ENCODE data around the gene PDZRN3. TPM values are rescaled to one million over a fixed set of nuclear protein-coding genes. Genes with fewer than 3 reads are reported as not detected.

The PDZRN3 gene
- polyA plus RNA-seq, 1 of the 3 experiments (the other 2 are of a cell fraction), result 10.3 TPM

DNA sequence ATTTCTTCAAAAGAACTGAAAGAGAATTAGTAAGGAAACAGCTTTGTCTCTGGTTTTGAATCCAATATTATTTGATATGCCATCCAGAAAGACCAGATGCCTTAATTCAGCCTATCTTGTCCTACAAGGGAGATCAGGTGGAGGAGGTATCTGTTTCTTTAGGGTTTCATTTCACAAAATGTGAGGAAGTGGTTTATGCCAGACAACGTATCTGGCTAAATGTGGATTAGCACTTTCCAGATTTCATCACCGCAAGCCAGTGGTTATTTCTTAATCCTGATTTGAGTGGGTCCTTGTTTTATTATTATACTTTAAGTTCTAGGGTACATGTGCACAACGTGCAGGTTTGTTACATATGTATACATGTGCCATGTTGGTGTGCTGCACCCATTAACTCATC lies 292.2 kb downstream of the PDZRN3 start:
- no peaks in the 10 kb centered on the region for H3K9me2 ChIP-seq
- H3K9ac ChIP-seq, result no peak overlapping the region
- ChIA-PET POLR2A (no interaction called here), CTCF (no interaction called here)
- H3F3A ChIP-seq (replicated peaks; ENCODE audit: insufficient read depth), result no peaks in the 10 kb centered on the region
- no peaks in the 10 kb centered on the region for H3K4me1 ChIP-seq (ENCODE audit: control insufficient read depth in 1 of 2, insufficient read depth in 2 of 2, low read depth in 1 of 2, low read length in 1 of 2)
- H3K27ac ChIP-seq (ENCODE audit: low read depth in 2 of 2, low read length in 1 of 2), result no peak overlapping the region
- H3K27me3 ChIP-seq (ENCODE audit: insufficient read depth), result no peaks in the 10 kb centered on the region
- no peak overlapping the region for H2AFZ ChIP-seq (ENCODE audit: low read depth)
- H3K79me2 ChIP-seq (ENCODE audit: insufficient read depth), result no peaks in the 10 kb centered on the region
- no peaks in the 10 kb centered on the region for H3K9me3 ChIP-seq
- no peak overlapping the region for H3K4me2 ChIP-seq
- TF ChIP-seq JUND (IDR thresholded peaks at IDR 0.05) (no peak), NFIC (IDR thresholded peaks at IDR 0.05; ENCODE audit: borderline replicate concordance) (no peak), RFX5 (IDR thresholded peaks at IDR 0.05; ENCODE audit: low read length) (no peak), GABPA (IDR thresholded peaks at IDR 0.05; ENCODE audit: low read depth) (no peak), NRF1 (IDR thresholded peaks at IDR 0.05; ENCODE audit: low read depth, low read length) (no peak), SIN3A (IDR thresholded peaks at IDR 0.05; ENCODE audit: borderline replicate concordance, low read depth, low read length) (no peak), EP300 (IDR thresholded peaks at IDR 0.05; ENCODE audit: borderline replicate concordance in 1 of 2, low read depth in 1 of 2, low read length in 1 of 2) (no peak), RXRA (IDR thresholded peaks at IDR 0.05; ENCODE audit: borderline replicate concordance, low read depth) (no peak), CHD2 (IDR thresholded peaks at IDR 0.05; ENCODE audit: low read length, partially characterized antibody) (no peak)
- TF ChIP-seq, protein P1, sequence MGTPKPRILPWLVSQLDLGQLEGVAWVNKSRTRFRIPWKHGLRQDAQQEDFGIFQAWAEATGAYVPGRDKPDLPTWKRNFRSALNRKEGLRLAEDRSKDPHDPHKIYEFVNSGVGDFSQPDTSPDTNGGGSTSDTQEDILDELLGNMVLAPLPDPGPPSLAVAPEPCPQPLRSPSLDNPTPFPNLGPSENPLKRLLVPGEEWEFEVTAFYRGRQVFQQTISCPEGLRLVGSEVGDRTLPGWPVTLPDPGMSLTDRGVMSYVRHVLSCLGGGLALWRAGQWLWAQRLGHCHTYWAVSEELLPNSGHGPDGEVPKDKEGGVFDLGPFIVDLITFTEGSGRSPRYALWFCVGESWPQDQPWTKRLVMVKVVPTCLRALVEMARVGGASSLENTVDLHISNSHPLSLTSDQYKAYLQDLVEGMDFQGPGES (IDR thresholded peaks at IDR 0.05; ENCODE audit: low read depth, low read length), result no peak
- TF ChIP-seq, protein P2, sequence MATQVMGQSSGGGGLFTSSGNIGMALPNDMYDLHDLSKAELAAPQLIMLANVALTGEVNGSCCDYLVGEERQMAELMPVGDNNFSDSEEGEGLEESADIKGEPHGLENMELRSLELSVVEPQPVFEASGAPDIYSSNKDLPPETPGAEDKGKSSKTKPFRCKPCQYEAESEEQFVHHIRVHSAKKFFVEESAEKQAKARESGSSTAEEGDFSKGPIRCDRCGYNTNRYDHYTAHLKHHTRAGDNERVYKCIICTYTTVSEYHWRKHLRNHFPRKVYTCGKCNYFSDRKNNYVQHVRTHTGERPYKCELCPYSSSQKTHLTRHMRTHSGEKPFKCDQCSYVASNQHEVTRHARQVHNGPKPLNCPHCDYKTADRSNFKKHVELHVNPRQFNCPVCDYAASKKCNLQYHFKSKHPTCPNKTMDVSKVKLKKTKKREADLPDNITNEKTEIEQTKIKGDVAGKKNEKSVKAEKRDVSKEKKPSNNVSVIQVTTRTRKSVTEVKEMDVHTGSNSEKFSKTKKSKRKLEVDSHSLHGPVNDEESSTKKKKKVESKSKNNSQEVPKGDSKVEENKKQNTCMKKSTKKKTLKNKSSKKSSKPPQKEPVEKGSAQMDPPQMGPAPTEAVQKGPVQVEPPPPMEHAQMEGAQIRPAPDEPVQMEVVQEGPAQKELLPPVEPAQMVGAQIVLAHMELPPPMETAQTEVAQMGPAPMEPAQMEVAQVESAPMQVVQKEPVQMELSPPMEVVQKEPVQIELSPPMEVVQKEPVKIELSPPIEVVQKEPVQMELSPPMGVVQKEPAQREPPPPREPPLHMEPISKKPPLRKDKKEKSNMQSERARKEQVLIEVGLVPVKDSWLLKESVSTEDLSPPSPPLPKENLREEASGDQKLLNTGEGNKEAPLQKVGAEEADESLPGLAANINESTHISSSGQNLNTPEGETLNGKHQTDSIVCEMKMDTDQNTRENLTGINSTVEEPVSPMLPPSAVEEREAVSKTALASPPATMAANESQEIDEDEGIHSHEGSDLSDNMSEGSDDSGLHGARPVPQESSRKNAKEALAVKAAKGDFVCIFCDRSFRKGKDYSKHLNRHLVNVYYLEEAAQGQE (IDR thresholded peaks at IDR 0.05; ENCODE audit: low read depth, low read length), result no peak
- no peak overlapping the region for H3K4me3 ChIP-seq (ENCODE audit: low read depth in 2 of 2, low read length in 1 of 2)
- WGBS (ENCODE audit: low lambda C conversion rate), result 79% methylated on average over 3 of the region's 3 CpGs
- no peaks in the 10 kb centered on the region for H4K20me1 ChIP-seq (ENCODE audit: insufficient read depth)
- H3K36me3 ChIP-seq (replicated peaks in 1 of 2; ENCODE audit: control insufficient read depth in 1 of 2, insufficient read depth in 2 of 2, low read length in 1 of 2), result no peaks in the 10 kb centered on the region
- DNase-seq, result no peak

Small RNA genes within 50 kb of the gene (small RNA-seq; reads per million reads assigned to genes)
- gene RNU7-119P, result 0 reads per million in 7 experiments

All from SK-N-SH (cell line).